RPMI7951 (cell line): ENCODE results near the gene MAST4. TPM values are rescaled to one million over a fixed set of nuclear protein-coding genes. Genes with fewer than 3 reads are reported as not detected.
A peak's percentile ranks its signal among the peaks of the same experiment; 100 is the strongest.

Experiments
- DNase-seq: peaks from one replicate; pipeline ENCODE4 v3.0.0-alpha.2; 2012; ENCODE audit warnings: low read depth
- total RNA-seq: library from RNA; depleted of rRNA; stranded (reverse); fragments of >200 nt; shearing (Covaris generic); gene quantifications from 2 replicates; pipeline ENCODE4 v1.2.3, GENCODE V29; 2014

MAST4 gene
- total RNA-seq, 1 experiment from 2014 or later = 4.8 TPM

DNA sequence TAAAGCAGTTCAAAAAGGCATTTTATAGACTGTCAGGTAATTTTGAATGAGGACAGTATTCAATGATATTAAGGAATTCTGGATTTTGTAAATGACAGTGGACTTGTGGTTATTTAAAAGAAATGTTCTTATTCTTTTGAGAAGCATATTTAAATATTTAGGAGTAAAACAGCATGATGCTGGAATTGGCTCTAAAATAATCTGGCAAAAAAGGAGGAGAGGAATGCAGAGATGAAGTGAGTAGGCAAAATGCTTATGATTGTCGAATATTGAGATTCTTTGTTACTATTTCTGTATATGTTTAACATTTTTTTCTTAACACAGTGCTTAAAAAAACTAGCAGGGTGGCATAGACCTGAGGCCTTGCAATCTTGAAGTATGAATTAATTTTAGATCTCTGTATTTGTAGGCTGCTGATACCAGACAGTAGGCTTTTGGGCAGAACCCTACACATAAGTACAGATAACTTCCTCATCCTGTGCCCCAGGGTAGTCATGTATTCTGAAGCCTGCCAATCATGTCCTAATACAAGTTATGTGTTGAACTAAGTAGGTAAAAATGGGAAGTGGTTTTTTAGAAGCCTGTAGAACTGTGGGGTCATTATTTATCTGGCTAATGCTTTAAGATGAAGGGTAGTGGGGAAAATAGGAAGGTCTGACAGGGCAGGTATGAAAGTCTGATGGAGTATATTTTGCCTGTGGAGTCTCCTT lies 591.0 kb downstream of the MAST4 start:
- no peak for DNase-seq

DNA sequence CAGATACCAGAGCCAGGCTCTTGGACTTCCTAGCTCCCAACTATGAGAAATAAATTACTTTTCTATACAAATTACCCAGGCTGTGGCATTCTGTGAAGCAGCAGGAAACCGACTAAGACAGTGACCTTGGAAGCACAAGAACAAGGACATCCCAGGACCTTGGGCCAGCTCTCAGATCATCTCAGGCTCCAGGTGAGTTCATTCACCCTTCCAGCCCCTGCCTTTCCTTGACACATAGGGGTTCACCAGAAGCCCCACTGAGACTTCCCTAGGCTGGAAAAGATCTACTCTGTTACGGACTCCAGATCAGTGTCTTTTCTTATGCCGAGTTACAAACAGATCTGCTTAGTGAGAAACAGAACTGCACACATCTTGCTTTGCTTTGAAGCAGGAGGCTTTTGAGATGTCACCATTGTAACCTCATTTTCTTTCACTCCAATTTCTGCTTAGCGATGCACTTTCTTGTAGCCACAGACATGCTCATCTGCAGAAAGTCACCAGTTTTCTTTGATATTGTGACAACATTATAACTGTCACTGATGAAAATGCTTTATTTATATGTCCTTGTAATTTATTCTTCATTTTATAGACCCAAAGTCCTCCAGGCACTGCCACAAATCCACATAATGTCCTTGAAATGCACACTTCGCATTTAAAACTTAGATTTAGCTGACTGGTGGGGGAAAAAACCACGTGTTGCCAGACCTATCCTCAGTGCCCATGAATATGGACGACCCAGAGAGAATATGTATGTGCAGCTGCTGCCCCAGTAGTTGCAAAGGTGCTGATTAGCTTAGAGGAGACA lies 592.3 kb downstream of the MAST4 start:
- DNase-seq = no peak

DNA sequence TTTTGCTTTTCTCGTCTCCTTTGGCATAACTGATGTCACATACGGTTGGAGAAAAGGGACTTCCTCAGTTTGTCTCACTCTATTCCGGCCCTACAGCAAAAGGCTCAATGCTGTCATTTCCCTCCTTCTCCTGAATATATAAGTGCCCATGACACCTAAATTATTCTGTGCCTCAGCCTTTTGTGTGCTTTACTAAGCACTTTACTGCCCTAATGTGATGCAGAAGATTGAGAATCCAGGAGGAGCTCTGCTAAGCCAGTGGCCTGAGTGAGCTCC lies 592.8 kb downstream of the MAST4 start:
- DNase-seq = no peak

DNA sequence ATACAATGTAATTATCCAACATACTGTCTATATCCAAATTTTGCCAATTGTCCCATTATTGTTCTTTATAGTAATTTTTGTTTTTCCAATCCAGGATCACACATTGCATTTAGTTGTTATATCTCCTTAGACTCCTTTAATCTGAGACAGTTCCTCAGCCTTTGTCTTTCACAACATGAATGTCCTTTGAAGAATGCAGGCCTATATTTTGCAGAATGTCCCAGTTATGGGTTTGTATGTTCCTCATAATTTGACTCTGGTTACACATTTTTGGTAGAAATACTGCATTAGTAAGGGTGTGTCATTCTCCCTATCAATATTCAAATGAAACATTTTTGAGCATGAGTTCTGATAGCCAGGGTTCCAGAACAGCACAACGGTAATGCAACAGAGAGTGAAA lies 593.7 kb downstream of the MAST4 start:
- no peak for DNase-seq

DNA sequence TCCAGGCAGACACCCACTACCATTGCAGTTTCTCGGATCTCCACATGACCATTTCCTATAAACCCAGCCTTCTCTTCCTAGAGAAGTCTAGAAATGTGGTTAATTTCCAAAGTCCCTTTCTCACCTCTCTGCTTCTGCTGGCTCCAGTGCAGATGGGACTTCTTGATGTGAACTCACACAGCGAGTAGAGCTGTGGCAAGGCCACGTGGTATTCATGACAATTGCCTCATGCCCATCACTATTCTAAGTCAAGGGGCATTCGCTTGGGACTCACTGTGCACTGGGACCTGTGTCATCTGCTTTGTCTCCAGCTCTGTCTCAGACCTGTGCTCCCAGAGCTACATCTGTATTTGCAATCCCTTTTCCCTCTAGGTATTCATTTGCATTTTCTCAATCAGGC lies 594.2 kb downstream of the MAST4 start:
- no peak for DNase-seq

DNA sequence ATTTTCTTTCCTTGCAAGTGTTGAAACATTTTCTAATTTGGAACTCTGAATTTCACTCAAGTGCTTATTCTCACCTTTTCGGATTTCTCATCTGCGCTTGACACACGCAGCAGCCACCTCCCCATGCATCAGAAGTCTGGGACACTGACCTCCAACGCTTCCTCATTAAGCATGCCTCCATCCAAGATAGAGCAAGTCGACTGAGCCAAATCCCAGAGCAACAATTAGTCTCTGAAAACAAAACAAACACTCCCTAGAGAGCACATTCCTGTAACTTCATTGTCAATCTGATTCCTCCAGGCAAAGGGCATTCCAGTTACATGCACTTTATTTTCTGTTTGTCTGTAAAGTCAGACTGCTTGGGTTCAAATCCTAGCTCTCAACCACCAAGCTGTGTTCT lies 594.7 kb downstream of the MAST4 start:
- DNase-seq = no peak

DNA sequence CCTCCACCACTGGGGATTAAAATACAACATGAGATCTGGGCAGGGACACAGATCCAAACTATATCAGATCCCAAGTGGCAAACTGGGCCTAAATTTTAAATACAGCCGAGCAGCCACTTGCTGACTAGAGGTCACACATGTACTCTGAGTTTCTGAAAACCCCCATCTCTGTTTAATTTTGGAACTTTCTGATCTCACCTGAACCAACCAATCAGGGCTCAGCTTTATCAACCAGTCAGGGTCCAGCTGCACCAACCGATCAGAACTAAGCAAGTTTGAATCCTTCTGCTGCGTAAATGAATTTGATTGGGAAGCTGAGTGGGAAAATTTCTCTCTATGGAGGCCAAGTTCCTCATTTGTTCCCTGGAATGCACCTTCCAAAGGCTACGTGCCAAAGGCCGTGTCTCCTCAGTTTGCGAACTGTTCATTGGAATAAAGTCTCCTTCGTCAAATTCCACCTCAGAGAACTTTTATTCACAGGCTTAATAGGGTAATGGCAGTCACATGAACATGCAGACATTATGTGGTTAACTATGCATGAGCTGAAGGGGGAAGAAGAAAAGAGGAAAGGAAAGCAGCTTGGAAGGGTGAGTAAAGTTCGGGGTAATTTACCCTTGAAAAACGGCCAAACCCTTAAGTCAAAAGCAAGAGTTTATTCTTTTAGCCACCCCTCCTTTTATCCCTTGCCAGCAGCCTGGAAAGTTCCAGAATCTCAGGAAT lies 596.7 kb downstream of the MAST4 start:
- DNase-seq = no peak

DNA sequence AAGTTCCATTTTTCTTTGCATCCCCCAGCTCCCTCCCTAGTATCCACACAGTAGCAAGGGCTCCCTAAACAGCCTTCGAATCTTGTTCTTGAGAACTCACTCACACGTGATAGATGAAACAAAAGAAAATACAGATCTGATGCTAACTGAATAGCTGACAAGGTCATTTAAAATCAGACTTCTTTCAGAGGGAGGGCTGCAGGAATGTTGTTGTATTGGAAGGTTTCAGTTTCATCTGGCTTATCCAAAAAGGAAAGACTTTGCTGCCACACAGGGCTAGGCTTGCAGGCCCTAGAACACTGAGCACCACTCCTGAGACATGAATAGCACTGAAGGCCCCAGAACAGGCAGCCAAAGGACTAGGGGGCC lies 597.2 kb downstream of the MAST4 start:
- no peak for DNase-seq

DNA sequence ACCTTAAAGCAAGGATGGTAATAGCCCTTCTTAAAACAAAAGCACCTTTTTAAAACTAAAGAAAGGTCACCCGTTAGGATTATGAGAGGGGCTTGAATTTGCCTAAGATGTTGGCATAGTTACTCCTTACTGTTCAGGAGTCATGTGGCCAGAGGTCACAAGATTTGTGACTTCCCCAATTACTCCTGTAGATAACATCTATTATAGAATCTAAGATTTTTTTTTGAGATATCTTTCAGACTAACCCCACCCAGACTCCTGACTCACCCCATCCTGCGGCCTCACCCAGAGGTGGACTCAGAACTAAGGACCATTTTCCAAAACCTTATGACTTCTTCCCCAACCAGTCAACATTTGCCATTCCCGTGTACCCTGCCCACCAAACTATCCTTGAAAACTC lies 598.0 kb downstream of the MAST4 start:
- no peak for DNase-seq

DNA sequence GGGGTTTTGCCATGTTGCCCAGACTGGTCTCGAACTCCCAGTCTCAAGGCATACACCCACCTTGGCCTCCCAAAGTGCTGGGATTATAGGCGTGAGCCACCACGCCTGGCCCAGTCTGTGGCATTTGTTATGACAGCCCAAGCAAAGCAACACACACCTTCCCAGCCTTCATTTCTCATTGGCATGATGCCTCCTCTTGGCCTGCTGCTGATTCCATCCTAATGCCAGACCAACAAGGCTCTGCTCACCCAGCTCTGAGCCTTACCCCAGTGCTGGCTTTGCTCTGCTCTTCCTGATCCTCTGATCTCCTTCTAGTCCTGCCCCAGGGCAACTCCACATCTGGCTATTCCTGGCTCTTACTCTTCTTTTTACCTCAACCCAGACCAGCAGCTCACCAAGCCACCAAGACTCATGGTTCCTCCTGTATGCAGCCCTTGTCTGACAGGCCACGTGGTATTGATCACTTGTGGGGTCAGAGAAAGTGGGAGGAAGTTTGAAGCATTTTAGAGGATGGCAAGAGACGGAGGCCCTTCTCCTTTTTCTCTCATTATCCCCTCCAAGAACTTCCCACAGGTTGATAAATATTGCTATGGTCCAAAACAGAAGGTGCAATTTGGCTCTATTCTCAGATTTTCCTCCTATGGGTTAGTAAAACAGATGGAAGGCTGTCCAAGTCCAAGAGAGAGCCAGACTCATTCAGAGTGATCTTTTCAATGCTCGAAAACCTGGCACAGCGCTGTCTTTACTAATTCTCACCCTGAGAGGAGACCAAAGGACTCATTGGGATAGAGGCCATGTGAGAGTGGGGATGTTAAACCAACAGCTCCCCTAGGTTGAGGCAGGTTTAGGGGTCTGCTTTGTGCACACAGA lies 599.4 kb downstream of the MAST4 start:
- peak; percentile 45 for DNase-seq

DNA sequence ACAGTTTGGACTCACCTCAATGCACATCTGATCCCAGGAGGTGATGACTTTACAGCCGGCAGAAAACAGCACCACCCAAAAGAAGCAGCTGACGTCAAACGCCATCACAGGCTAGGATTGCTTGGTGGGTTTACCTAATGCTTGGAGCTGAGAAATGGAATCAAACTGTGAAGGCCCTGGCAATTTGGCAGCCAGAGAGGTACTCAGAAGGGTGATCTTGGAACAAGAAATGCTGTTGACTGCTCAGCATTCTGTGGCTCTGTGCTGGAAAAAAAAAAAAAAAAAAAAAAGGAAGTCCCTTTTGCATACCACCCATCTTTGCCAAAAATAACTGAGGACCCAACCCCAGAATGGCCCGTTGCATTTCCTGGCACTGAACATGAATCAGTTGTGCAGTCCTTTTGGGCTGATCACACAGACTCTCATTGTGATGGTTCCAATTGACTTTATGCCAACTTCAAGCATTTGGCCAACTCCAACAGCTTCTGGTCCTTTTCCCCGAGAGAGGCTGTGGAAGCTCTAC lies 600.4 kb downstream of the MAST4 start, which contains the start of gene CD180:
CD180 (minus strand) TSS at position 263 of the 523 bp plus-strand sequence; CDS start at position 105, 158 bp downstream.
- no peak for DNase-seq

DNA sequence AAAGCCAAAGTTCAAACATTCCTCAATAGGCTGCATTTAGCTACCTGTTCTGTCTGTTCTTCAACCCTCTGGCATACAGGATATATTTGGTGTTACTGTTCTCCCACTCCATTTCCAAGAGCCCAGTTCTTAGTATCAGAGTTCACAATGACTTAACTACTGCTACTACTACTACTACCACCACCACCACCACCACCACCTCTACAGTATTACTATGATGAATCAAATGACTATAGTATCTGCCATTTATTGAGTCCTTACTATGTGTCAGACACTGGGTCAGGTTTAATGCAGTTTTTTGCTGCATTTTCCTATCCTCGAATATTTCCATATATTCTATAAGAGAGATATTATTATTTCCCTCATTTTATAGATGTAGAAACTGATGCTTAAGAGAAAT lies 601.3 kb downstream of the MAST4 start:
- no peak for DNase-seq

DNA sequence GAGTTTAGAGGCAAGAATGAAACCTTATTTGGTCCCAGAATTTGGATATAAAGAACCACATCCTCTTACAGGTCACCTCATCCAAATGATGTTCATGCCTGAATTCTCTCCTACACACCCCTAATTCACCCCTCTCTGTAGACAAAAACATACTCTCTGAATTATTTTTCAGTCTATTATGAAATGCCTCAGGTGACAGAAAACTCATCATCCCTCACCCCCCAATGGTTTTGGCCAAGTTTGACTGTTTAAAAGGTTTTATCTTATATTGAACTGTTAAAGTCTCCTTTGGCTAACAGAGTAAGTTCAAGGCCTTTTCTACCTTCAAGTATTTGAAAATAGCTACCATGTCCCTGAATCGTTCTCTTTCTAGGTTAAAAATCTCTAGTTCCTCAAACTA lies 602.7 kb downstream of the MAST4 start:
- no peak for DNase-seq

DNA sequence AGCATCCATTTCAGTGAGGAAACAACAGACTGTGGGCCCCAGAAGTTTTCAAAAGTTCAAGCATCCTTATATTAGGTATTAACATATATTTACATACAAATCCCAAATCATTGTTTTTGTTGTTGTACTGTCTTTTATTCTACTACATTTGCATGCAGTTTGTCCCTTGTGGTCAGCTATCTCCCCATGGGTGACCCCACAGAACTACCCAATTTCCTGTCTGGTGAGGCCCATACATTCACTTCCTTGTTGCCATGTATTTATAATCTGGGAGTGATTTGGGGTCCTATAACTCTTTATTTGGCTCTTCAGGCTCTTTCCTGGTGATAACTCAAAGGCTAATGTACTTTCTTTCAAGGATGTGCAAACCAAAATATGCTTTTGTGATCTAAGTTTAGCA lies 603.7 kb downstream of the MAST4 start:
- DNase-seq = no peak

DNA sequence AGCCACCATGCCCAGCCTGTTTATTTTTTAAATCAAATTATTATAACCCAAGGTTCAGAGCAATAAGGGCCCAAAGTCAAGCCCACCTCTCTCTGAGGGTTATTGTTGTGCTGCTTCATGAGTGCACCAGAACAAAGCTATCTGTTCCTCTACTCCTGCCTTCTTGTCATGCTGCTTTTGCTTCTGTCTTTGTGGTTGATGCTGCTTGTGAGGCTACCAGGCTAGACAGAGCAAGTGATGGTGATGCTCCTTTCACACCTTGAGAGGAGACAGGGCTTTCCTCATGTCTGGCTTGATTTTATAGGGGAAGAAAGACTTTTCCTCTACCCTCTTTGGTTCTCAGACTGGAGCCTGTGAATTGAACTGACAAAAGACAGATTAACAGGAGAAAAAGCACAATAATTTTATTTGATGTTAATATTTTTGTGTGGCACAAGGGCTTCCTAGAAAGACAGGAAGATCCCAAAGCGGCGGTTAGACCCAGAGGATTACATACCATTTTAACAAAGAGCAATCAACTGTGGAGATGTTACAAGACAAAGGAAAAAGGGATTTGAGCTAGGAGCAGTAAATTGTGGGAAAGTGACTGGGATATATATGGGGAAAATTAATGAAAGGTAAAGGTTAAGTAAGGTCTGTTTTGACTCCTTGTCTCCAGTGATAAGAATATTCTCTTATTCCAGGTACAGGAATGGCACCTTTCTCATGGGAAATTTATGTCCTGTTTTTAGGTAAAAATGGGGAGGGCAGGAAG lies 604.8 kb downstream of the MAST4 start:
- DNase-seq = no peak

DNA sequence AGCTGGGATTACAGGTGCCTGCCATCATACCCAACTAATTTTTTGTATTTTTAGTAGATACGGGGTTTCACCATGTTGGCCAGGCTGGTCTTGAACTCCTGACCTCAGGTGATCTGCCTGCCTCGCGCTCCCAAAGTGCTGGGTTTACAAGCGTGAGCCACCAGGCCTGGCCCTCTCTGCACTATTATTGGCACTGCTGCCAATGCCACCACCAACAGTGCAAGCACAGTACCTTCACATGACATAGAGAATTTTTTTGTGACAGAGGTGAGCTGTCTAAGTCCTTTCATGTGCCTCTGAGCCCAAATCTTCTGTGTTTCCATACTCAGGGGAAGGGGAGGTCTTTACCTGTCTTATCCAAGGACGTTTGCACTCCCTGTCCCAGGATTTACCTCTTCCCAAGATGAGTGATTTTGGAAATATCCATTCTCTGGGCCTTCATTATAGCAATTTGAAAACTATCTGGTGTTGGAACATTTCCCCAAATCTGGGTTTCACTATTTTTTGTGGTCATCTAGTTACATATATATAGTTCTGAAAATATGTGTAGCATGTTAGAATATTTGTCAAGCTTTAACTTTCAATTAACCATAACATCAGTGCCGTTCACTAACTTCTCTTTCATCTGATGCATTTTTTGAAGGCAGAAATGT lies 605.8 kb downstream of the MAST4 start:
- no peak for DNase-seq

DNA sequence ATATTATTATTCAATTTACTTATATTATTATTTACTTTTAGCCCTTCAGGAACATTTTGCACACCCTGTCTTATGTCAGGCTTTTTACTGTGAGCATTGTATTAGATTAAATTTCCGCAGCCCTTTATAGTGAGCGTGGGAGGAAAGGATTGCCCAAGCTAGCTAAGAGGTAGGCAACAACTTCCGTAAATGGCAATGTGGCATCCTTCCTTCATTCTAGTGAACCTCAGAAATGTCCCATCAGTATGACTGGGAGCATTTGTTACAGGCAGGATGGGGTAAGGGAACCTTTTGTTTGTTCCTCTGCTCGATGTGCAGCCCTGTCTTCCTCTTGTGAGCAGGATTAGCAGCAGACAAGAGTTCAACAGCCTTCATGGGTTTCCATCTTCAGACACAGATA lies 606.6 kb downstream of the MAST4 start:
- no peak for DNase-seq

DNA sequence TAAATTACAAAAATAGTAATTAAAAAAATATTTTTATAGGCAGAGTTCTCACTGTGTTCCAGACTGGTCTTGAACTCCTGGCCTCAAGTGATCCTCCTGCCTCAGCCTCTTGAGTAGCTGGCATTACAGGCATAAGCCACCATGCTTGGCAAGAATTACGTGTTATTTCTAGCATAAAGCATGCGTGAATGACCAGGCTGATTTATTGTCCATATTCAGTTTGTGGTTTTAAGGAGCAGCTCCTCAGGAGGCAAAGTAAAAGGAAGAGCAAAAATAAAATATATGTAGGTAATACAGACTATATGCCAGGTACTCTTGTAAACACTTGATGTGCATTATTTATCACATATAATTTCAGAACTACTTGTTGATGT lies 607.5 kb downstream of the MAST4 start:
- peak; percentile 71 for DNase-seq

DNA sequence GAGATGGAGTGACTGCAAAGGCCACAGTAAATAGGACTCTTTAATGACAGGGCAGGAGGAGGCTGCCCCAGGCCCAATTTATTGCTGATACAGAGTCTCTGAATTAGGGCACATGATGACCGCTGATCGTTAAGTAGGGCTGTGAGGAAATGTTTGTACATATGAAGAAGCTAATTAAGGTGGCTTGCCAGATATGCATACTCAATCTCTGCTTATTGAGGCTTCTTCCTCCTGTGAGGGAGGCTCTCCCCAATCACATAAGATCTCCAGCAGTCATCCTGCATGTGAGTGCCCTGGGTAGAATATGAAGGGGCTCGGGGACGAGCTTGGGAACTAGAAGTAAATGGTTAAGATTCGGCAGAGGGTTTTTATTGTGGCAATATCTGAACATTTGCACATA lies 608.6 kb downstream of the MAST4 start:
- no peak for DNase-seq

DNA sequence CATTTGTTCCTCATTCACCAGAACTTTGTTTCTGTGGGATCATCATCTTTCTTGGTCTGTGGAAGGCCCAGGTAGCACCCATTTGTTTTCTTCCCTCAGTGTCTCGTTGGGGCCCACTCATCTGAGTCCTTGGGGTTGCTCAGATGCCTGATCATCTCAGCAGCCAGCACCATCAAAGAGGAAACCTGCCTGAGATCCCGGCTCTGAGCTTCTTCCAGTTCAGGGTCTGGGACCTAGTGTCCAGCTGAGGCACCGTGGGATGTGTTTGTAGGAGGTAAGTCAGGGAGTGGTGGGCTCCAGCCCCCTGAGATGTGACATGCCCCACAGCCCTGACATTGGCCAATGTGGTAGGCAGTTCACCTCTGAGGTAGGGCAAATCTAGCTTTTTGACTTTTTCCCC lies 609.8 kb downstream of the MAST4 start:
- DNase-seq = no peak

DNA sequence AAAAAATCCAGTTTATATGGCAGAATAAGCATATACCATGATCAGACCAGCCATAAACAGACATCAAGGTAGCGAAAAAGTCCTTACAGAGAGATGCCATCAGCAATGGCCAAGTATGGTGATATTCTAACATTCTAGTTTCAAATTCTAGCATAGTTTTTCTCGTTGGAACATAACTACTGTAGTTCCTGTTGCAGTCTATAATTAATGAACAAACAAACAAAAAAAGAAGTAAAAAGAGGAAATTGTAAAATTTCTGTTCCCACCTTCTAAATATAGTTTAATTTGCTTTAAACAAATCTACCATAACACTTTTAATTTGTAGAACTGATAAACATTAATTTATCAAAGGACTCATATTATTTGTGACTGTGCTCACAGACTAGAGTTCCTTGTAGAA lies 610.3 kb downstream of the MAST4 start:
- no peak for DNase-seq
